Measurements from ENCODE around the gene IL36RN. TPM values are rescaled to one million over a fixed set of nuclear protein-coding genes. Genes with fewer than 3 reads are reported as not detected.

IL36RN gene
- polyA plus RNA-seq (ENCODE audit: low read depth in 6 of 6), result not detected

- Mint-ChIP-seq H3K9me3 (peaks cover 12 to 22% (median 21%) of the 10 kb centered on the region in 7 donors), H3K4me3 (no peak within 1 kb of the TSS), H3K27me3 (peaks cover 17 to 61% (median 20%) of the 10 kb centered on the region in 3 donors), H3K36me3 (peaks cover 12 to 13% of the 10 kb centered on the region in 2 donors), H3K4me1 (no peaks in the 10 kb centered on the region), H3K27ac (peak within 1 kb of the TSS in 2 of 6 donors; percentile 1 to 71)
- DNase-seq (no peak), ATAC-seq (ENCODE audit: low read depth in 2 of 2) (no peak)
These were observed at the start of gene IL36RN for GRCh38 chr2:113058998-113059960. TSS of gene IL36RN (plus strand) at chr2:113059198. CDS start at chr2:113059439, 241 bp downstream.

GRCh38 chr2:113009622-113010021 is 49.4 kb upstream of the IL36RN start:
- ATAC-seq (ENCODE audit: low read depth in 2 of 2) (no peak), DNase-seq (no peak)
- H3K4me3 Mint-ChIP-seq, result no peak overlapping the region
- no peaks in the 10 kb centered on the region for H3K36me3 Mint-ChIP-seq
- H3K4me1 Mint-ChIP-seq, result no peaks in the 10 kb centered on the region
- H3K27me3 Mint-ChIP-seq, result peaks cover 16 to 32% (median 29%) of the 10 kb centered on the region in 3 donors
- peaks cover 0 to 2% (median 0%) of the 10 kb centered on the region in 7 donors for H3K9me3 Mint-ChIP-seq
- H3K27ac Mint-ChIP-seq, result peak overlapping the region in 1 of 6 donors; percentile 64

GRCh38 chr2:113010088-113010487 is 48.9 kb upstream of the IL36RN start:
- peaks cover 16 to 32% (median 29%) of the 10 kb centered on the region in 3 donors for H3K27me3 Mint-ChIP-seq
- peaks cover 0 to 2% (median 0%) of the 10 kb centered on the region in 7 donors for H3K9me3 Mint-ChIP-seq
- DNase-seq, result no peak
- H3K36me3 Mint-ChIP-seq, result no peaks in the 10 kb centered on the region
- no peaks in the 10 kb centered on the region for H3K4me1 Mint-ChIP-seq
- no peak overlapping the region for H3K4me3 Mint-ChIP-seq
- no peak for ATAC-seq (ENCODE audit: low read depth in 2 of 2)
- peak overlapping the region in 1 of 6 donors; percentile 64 for H3K27ac Mint-ChIP-seq

- H3K9me3 Mint-ChIP-seq, result peaks cover 0 to 2% (median 0%) of the 10 kb centered on the region in 7 donors
- no peaks in the 10 kb centered on the region for H3K36me3 Mint-ChIP-seq
- no peak overlapping the region for H3K4me3 Mint-ChIP-seq
- no peak for ATAC-seq (ENCODE audit: low read depth in 2 of 2)
- no peak for DNase-seq
- H3K4me1 Mint-ChIP-seq, result no peaks in the 10 kb centered on the region
- no peak overlapping the region for H3K27ac Mint-ChIP-seq
- H3K27me3 Mint-ChIP-seq, result peaks cover 10 to 26% (median 23%) of the 10 kb centered on the region in 3 donors
These were observed 47.9 kb upstream of the IL36RN start for GRCh38 chr2:113011108-113011507.

GRCh38 chr2:113012436-113013335 is 46.3 kb upstream of the IL36RN start:
- DNase-seq (no peak), ATAC-seq (ENCODE audit: low read depth in 2 of 2) (no peak)
- H3K27ac Mint-ChIP-seq, result no peak overlapping the region
- no peak overlapping the region for H3K4me3 Mint-ChIP-seq
- H3K9me3 Mint-ChIP-seq, result peaks cover 0 to 2% (median 0%) of the 10 kb centered on the region in 7 donors
- H3K27me3 Mint-ChIP-seq, result peaks cover 19 to 39% (median 32%) of the 10 kb centered on the region in 3 donors
- no peaks in the 10 kb centered on the region for H3K36me3 Mint-ChIP-seq
- H3K4me1 Mint-ChIP-seq, result no peaks in the 10 kb centered on the region

- Mint-ChIP-seq H3K27ac (no peak overlapping the region), H3K27me3 (peaks cover 22 to 45% (median 38%) of the 10 kb centered on the region in 3 donors), H3K36me3 (peaks cover under 1 to 3% of the 10 kb centered on the region in 2 donors), H3K9me3 (peaks cover 0 to 8% (median under 1%) of the 10 kb centered on the region in 7 donors), H3K4me1 (no peaks in the 10 kb centered on the region), H3K4me3 (no peak overlapping the region)
- no peak for ATAC-seq (ENCODE audit: low read depth in 2 of 2)
- no peak for DNase-seq
These were observed 45.7 kb upstream of the IL36RN start for GRCh38 chr2:113013336-113013661.

GRCh38 chr2:113014067-113014466 is 44.9 kb upstream of the IL36RN start:
- no peak for DNase-seq
- Mint-ChIP-seq H3K4me1 (no peaks in the 10 kb centered on the region), H3K27me3 (peaks cover 26 to 52% (median 42%) of the 10 kb centered on the region in 3 donors), H3K36me3 (peaks cover 7 to 11% of the 10 kb centered on the region in 2 donors), H3K4me3 (no peak overlapping the region), H3K9me3 (peaks cover 0 to 15% (median 8%) of the 10 kb centered on the region in 7 donors), H3K27ac (no peak overlapping the region)
- ATAC-seq (ENCODE audit: low read depth in 2 of 2), result no peak

GRCh38 chr2:113015042-113015441 is 44.0 kb upstream of the IL36RN start:
- Mint-ChIP-seq H3K36me3 (peaks cover 7 to 20% of the 10 kb centered on the region in 2 donors), H3K27me3 (peaks cover 33 to 61% (median 49%) of the 10 kb centered on the region in 3 donors), H3K9me3 (peaks cover 0 to 24% (median 8%) of the 10 kb centered on the region in 7 donors), H3K27ac (no peak overlapping the region), H3K4me3 (no peak overlapping the region), H3K4me1 (no peaks in the 10 kb centered on the region)
- ATAC-seq (ENCODE audit: low read depth in 2 of 2) (no peak), DNase-seq (no peak)

- no peaks in the 10 kb centered on the region for H3K4me1 Mint-ChIP-seq
- no peak overlapping the region for H3K27ac Mint-ChIP-seq
- H3K27me3 Mint-ChIP-seq, result peaks cover 33 to 56% (median 49%) of the 10 kb centered on the region in 3 donors
- no peak overlapping the region for H3K4me3 Mint-ChIP-seq
- peaks cover 7 to 20% of the 10 kb centered on the region in 2 donors for H3K36me3 Mint-ChIP-seq
- peaks cover 0 to 24% (median 8%) of the 10 kb centered on the region in 7 donors for H3K9me3 Mint-ChIP-seq
- no peak for ATAC-seq (ENCODE audit: low read depth in 2 of 2)
- no peak for DNase-seq
These were observed 43.3 kb upstream of the IL36RN start for GRCh38 chr2:113015655-113016054.

GRCh38 chr2:113018509-113018908 is 40.5 kb upstream of the IL36RN start:
- H3K4me1 Mint-ChIP-seq, result no peaks in the 10 kb centered on the region
- peaks cover 0 to 24% (median 8%) of the 10 kb centered on the region in 7 donors for H3K9me3 Mint-ChIP-seq
- H3K27ac Mint-ChIP-seq, result no peak overlapping the region
- ATAC-seq (ENCODE audit: low read depth in 2 of 2) (no peak), DNase-seq (no peak)
- peaks cover 7 to 20% of the 10 kb centered on the region in 2 donors for H3K36me3 Mint-ChIP-seq
- H3K27me3 Mint-ChIP-seq, result peaks cover 40 to 67% (median 49%) of the 10 kb centered on the region in 3 donors
- no peak overlapping the region for H3K4me3 Mint-ChIP-seq

- Mint-ChIP-seq H3K27me3 (peaks cover 57 to 80% (median 58%) of the 10 kb centered on the region in 3 donors), H3K9me3 (peaks cover 0 to 24% (median 8%) of the 10 kb centered on the region in 7 donors), H3K4me1 (peaks cover 6 to 7% (median 7%) of the 10 kb centered on the region in 3 donors), H3K4me3 (no peak overlapping the region), H3K36me3 (peaks cover 7 to 20% of the 10 kb centered on the region in 2 donors), H3K27ac (no peak overlapping the region)
- ATAC-seq (ENCODE audit: low read depth in 2 of 2) (no peak), DNase-seq (no peak)
These were observed 37.7 kb upstream of the IL36RN start for GRCh38 chr2:113021312-113021711.

- ATAC-seq (ENCODE audit: low read depth in 2 of 2) (no peak), DNase-seq (no peak)
- peaks cover 0 to 3% (median 0%) of the 10 kb centered on the region in 7 donors for H3K9me3 Mint-ChIP-seq
- H3K4me1 Mint-ChIP-seq, result peaks cover 6 to 7% (median 7%) of the 10 kb centered on the region in 3 donors
- no peak overlapping the region for H3K4me3 Mint-ChIP-seq
- no peak overlapping the region for H3K27ac Mint-ChIP-seq
- H3K36me3 Mint-ChIP-seq, result peaks cover 0 to 3% of the 10 kb centered on the region in 2 donors
- peaks cover 44 to 69% (median 61%) of the 10 kb centered on the region in 3 donors for H3K27me3 Mint-ChIP-seq
These were observed 34.2 kb upstream of the IL36RN start for GRCh38 chr2:113024764-113025163.

- no peak for DNase-seq
- Mint-ChIP-seq H3K36me3 (no peaks in the 10 kb centered on the region), H3K4me1 (peaks cover 6 to 7% (median 7%) of the 10 kb centered on the region in 3 donors), H3K27me3 (peaks cover 51 to 75% (median 63%) of the 10 kb centered on the region in 3 donors), H3K4me3 (no peak overlapping the region), H3K9me3 (no peaks in the 10 kb centered on the region), H3K27ac (no peak overlapping the region)
- ATAC-seq (ENCODE audit: low read depth in 2 of 2), result peak; percentile 61 to 65
These were observed 33.3 kb upstream of the IL36RN start for GRCh38 chr2:113025737-113026136.
